H9 (cell line): ENCODE measurements around the gene GRB2. TPM values are rescaled to one million over a fixed set of nuclear protein-coding genes. Genes with fewer than 3 reads are reported as not detected.
A peak's percentile ranks its signal among the peaks of the same experiment; 100 is the strongest.

Source experiments
- DNase-seq: peaks from one replicate; pipeline ENCODE4 v3.0.0-alpha.2; 2017
- H2AFZ ChIP-seq: one replicate; pipeline ENCODE4 v1.6.1; 2013; ENCODE audit warnings: mild to moderate bottlenecking, low read length, control low read depth, moderate library complexity
- H2AK5ac ChIP-seq: 2 replicates; pipeline ENCODE4 v1.6.1; 2013; ENCODE audit warnings: low read length, control low read depth, mixed read lengths; ENCODE audit not compliant: insufficient read length
- H2BK120ac ChIP-seq: one replicate; pipeline ENCODE4 v1.6.1; 2013; ENCODE audit warnings: low read depth, mild to moderate bottlenecking, low read length, control low read depth, inconsistent platforms; ENCODE audit not compliant: poor library complexity, severe bottlenecking
- H2BK12ac ChIP-seq: 2 replicates; pipeline ENCODE4 v1.6.1; 2013; ENCODE audit warnings: low read length, control low read depth, mixed read lengths, low read depth; ENCODE audit not compliant: insufficient read length
- H2BK15ac ChIP-seq: 2 replicates; pipeline ENCODE4 v1.6.1; 2013; ENCODE audit warnings: low read depth, low read length, control low read depth
- H2BK20ac ChIP-seq: one replicate; pipeline ENCODE4 v1.6.1; 2013; ENCODE audit warnings: low read depth, mild to moderate bottlenecking, low read length, control low read depth, inconsistent platforms; ENCODE audit not compliant: poor library complexity, severe bottlenecking
- H2BK5ac ChIP-seq: 2 replicates; pipeline ENCODE4 v1.6.1; 2013; ENCODE audit warnings: low read length, control low read depth, mixed read lengths; ENCODE audit not compliant: insufficient read length
- H3K14ac ChIP-seq: 2 replicates; pipeline ENCODE4 v1.6.1; 2013; ENCODE audit warnings: low read length, control low read depth; ENCODE audit not compliant: insufficient read depth
- H3K18ac ChIP-seq: 2 replicates; pipeline ENCODE4 v1.6.1; 2013; ENCODE audit warnings: low read depth, mild to moderate bottlenecking, mixed read lengths, low read length, control low read depth; ENCODE audit not compliant: insufficient read length
- H3K23ac ChIP-seq: 2 replicates; pipeline ENCODE4 v1.6.1; 2013; ENCODE audit warnings: low read length, control low read depth, mixed read lengths, low read depth; ENCODE audit not compliant: insufficient read length
- H3K23me2 ChIP-seq: 2 replicates; pipeline ENCODE4 v1.6.1; 2013; ENCODE audit warnings: low read depth, mild to moderate bottlenecking, mixed read lengths, low read length, control low read depth; ENCODE audit not compliant: insufficient read length, poor library complexity, severe bottlenecking
- H3K27ac ChIP-seq: 2 replicates; pipeline ENCODE4 v1.5.1; 2013; ENCODE audit warnings: low read length, control low read depth, mixed read lengths, low read depth; ENCODE audit not compliant: insufficient read length
- H3K27me3 ChIP-seq: 2 replicates; pipeline ENCODE4 v1.6.1; 2013; ENCODE audit warnings: low read length, control low read depth, inconsistent platforms; ENCODE audit not compliant: insufficient read depth
- H3K4ac ChIP-seq: 2 replicates; pipeline ENCODE4 v1.6.1; 2013; ENCODE audit warnings: low read depth, mild to moderate bottlenecking, control low read depth, inconsistent platforms, low read length, moderate library complexity
- H3K4me1 ChIP-seq: 2 replicates; pipeline ENCODE4 v1.6.1; 2013; ENCODE audit warnings: low read length, control low read depth, inconsistent platforms; ENCODE audit not compliant: insufficient read depth
- H3K4me2 ChIP-seq: 2 replicates; pipeline ENCODE4 v1.6.1; 2013; ENCODE audit warnings: low read length, control low read depth, mixed read lengths; ENCODE audit not compliant: insufficient read length, insufficient read depth
- H3K56ac ChIP-seq: 2 replicates; pipeline ENCODE4 v1.6.1; 2013; ENCODE audit warnings: low read depth, mild to moderate bottlenecking, mixed read lengths, low read length, control low read depth; ENCODE audit not compliant: insufficient read length
- H3K79me1 ChIP-seq: 2 replicates; pipeline ENCODE4 v1.6.1; 2013; ENCODE audit warnings: low read depth, mild to moderate bottlenecking, moderate library complexity, low read length, control low read depth, inconsistent platforms; ENCODE audit not compliant: insufficient read depth, poor library complexity, severe bottlenecking
- H3K79me2 ChIP-seq: 2 replicates; pipeline ENCODE4 v1.6.1; 2013; ENCODE audit warnings: low read length, control low read depth, inconsistent platforms; ENCODE audit not compliant: insufficient read depth
- H3K9ac ChIP-seq: 2 replicates; pipeline ENCODE4 v1.6.1; 2013; ENCODE audit warnings: low read length, control low read depth, mixed read lengths; ENCODE audit not compliant: insufficient read length; ENCODE audit errors: extremely low read depth
- H3K9me3 ChIP-seq: one replicate; pipeline ENCODE4 v1.6.1; 2013; ENCODE audit warnings: low read depth, low read length, inconsistent platforms; ENCODE audit not compliant: control insufficient read depth
- H3T11ph ChIP-seq: one replicate; pipeline ENCODE4 v1.6.1; 2013; ENCODE audit warnings: mild to moderate bottlenecking, low read length, control low read depth, inconsistent platforms
- H4K20me1 ChIP-seq: one replicate; pipeline ENCODE4 v1.6.1; 2013; ENCODE audit not compliant: control insufficient read depth, insufficient read length, insufficient read depth
- H4K5ac ChIP-seq: 2 replicates; pipeline ENCODE4 v1.6.1; 2013; ENCODE audit warnings: low read depth, mild to moderate bottlenecking, mixed read lengths, low read length, control low read depth; ENCODE audit not compliant: insufficient read length
- H4K8ac ChIP-seq: replicated peaks from 2 replicates; pipeline ENCODE4 v1.6.1; 2013; ENCODE audit warnings: low read length, control low read depth, mixed read lengths, low read depth; ENCODE audit not compliant: insufficient read length
- H4K91ac ChIP-seq: 2 replicates; pipeline ENCODE4 v1.6.1; 2013; ENCODE audit warnings: low read depth, mild to moderate bottlenecking, moderate library complexity, mixed read lengths, low read length, control low read depth; ENCODE audit not compliant: insufficient read length
- H3K27ac Mint-ChIP-seq, 3 experiments: 2 replicates in 2 of 3; 3 replicates in 1 of 3; pipeline ENCODE4 v1.8.0; 2020 to 2021; ENCODE audit warnings: mixed read lengths in 3 of 3, mild to moderate bottlenecking in 1 of 3, moderate library complexity in 1 of 3
- H3K27me3 Mint-ChIP-seq: 2 replicates; pipeline ENCODE4 v1.8.0; 2021; ENCODE audit warnings: low read depth, mild to moderate bottlenecking, moderate library complexity, mixed read lengths
- H3K36me3 Mint-ChIP-seq, 3 experiments: 2 replicates in 2 of 3; 3 replicates in 1 of 3; pipeline ENCODE4 v1.8.0; 2020 to 2021; ENCODE audit warnings: low read depth in 3 of 3, mixed read lengths in 3 of 3; ENCODE audit not compliant: insufficient read depth in 1 of 3
- H3K4me1 Mint-ChIP-seq, 2 experiments: 2 replicates each; pipeline ENCODE4 v1.8.0; 2020; ENCODE audit warnings: mixed read lengths in 2 of 2
- H3K4me3 Mint-ChIP-seq, 2 experiments: 2 replicates in 1 of 2; 3 replicates in 1 of 2; pipeline ENCODE4 v1.8.0; 2020 to 2021; ENCODE audit warnings: mild to moderate bottlenecking in 2 of 2, mixed read lengths in 2 of 2, moderate library complexity in 1 of 2
- H3K9me3 Mint-ChIP-seq, 2 experiments: 2 replicates in 1 of 2; 3 replicates in 1 of 2; pipeline ENCODE4 v1.8.0; 2020; ENCODE audit warnings: mild to moderate bottlenecking in 2 of 2, mixed read lengths in 2 of 2, moderate library complexity in 1 of 2
- CTCF ChIP-seq: fragments of 200-600 bp; sonication (generic); conservative IDR thresholded peaks from 3 replicates; pipeline ENCODE4 v1.8.0; 2021; ENCODE audit warnings: antibody characterized with exemption, mild to moderate bottlenecking
- WGBS: extraction: QIAGEN DNeasy Blood & Tissue Kit; methylation state at CpG from one replicate; pipeline ENCODE4 v1.1.7; 2013; ENCODE audit warnings: missing lambda C conversion rate, low lambda C conversion rate, mixed read lengths; ENCODE audit not compliant: insufficient read length; ENCODE audit errors: extremely low coverage; 5-methylcytosine and 5-hydroxymethylcytosine counted together
- total RNA-seq: library from RNA; stranded (reverse); gene quantifications from 2 replicates; pipeline ENCODE4 v1.2.1, GENCODE V29; 2021

The GRB2 gene
- total RNA-seq, 1 experiment from 2014 or later = 91.7 TPM

- Histone ChIP-seq H2BK12ac (no peak overlapping the region), H3K27me3 (no peaks in the 10 kb centered on the region), H3K4me1 (0 out of 2 replicates have a peak, but pooled peaks cover 2% of the 10 kb centered on the region), H3K4me2 (no peak overlapping the region), H2AK5ac (no peak overlapping the region), H2AFZ (no peak overlapping the region), H3K79me1 (no peaks in the 10 kb centered on the region), H4K5ac (no peak overlapping the region), H3K4ac (no peak overlapping the region), H4K20me1 (no peaks in the 10 kb centered on the region), H4K91ac (no peak overlapping the region), H3K27ac (no peak overlapping the region), H3T11ph (no peak overlapping the region), H2BK120ac (no peak overlapping the region), H2BK15ac (no peak overlapping the region), H3K23ac (no peak overlapping the region), H4K8ac (no peak overlapping the region), H3K9ac (no peak overlapping the region), H3K9me3 (no peaks in the 10 kb centered on the region), H2BK5ac (no peak overlapping the region), H2BK20ac (no peak overlapping the region), H3K18ac (no peak overlapping the region), H3K23me2 (peaks cover 22% of the 10 kb centered on the region), H3K56ac (no peak overlapping the region), H3K14ac (no peak overlapping the region), H3K79me2 (no peaks in the 10 kb centered on the region)
- no peak overlapping the region for H3K4me3 Mint-ChIP-seq
- DNase-seq = no peak
- no peak for TF ChIP-seq CTCF
- no peaks in the 10 kb centered on the region for H3K9me3 Mint-ChIP-seq
- H3K36me3 Mint-ChIP-seq = peaks cover 2 to 25% (median 23%) of the 10 kb centered on the region in 3 experiments; a peak in 6 of 7 replicates
- WGBS = no CpG with 5 or more reads among the region's 7 CpGs
- peak overlapping the region in 1 of 3 experiments; percentile 31; a peak in 2 of 7 replicates for H3K27ac Mint-ChIP-seq
- peaks cover 8 to 10% of the 10 kb centered on the region in 2 experiments for H3K4me1 Mint-ChIP-seq
- no peaks in the 10 kb centered on the region; the same call in 1 of the 2 replicates for H3K27me3 Mint-ChIP-seq
These were observed 131.3 kb downstream of the GRB2 start for GRCh38 chr17:75273977-75274708.
